Lower leg skin (tissue), 4 donors: ENCODE results near the gene AUH. TPM values are rescaled to one million over a fixed set of nuclear protein-coding genes. Genes with fewer than 3 reads are reported as not detected.

Experiments
- DNase-seq, 2 donors: peaks; one replicate each; pipeline ENCODE4 v3.0.0-alpha.2; 2019; ENCODE audit warnings: low spot score in 2 of 2
- H3K4me3 ChIP-seq: fragments of 200-600 bp; sonication (generic); 2 replicates; pipeline ENCODE4 v1.5.1; 2017; ENCODE audit warnings: mild to moderate bottlenecking, low read depth; ENCODE audit not compliant: poor library complexity, severe bottlenecking
- POLR2A ChIP-seq, 2 donors: fragments of 450-650 bp; IDR thresholded peaks; one replicate each; pipeline ENCODE4 v1.6.1; 2016 to 2017; ENCODE audit warnings: antibody characterized with exemption in 2 of 2, mild to moderate bottlenecking in 1 of 2, moderate library complexity in 1 of 2
- WGBS, 2 donors: methylation state at CpG; one replicate each; pipeline ENCODE4 v1.1.5; 2018; 5-methylcytosine and 5-hydroxymethylcytosine counted together
- intact Hi-C: fragments of 100-400 bp; cut with DNase I; formaldehyde crosslinking; loops from one replicate; pipeline ENCODE4 v1.15.0; 2023; ENCODE audit warnings: low total_unique reads
- total RNA-seq, 4 donors: library from RNA; depleted of rRNA; stranded (reverse); fragments of >200 nt; gene quantifications; one replicate each; pipeline ENCODE4 v1.1.0, GENCODE V29; 2016
- TF ChIP-seq, protein P1 (sequence below), 3 donors: fragments of 450-650 bp; IDR thresholded peaks; one replicate each; pipeline ENCODE4 v1.5.1; 2016; ENCODE audit warnings: antibody characterized with exemption in 3 of 3, mild to moderate bottlenecking in 3 of 3, moderate library complexity in 2 of 3

Gene AUH
- total RNA-seq, 4 donors from 2014 or later: 30.7 to 54.4 (median 32.4) TPM

GRCh38 chr9:91223000-91223399, 138.7 kb downstream of the AUH start:
- DNase-seq: no peak
- H3K4me3 ChIP-seq: no peak overlapping the region
- 93 to 96% methylated on average over 5 of the region's 5 CpGs for WGBS, 2 donors
- intact Hi-C loops: no loop called here
- TF ChIP-seq, protein P1, sequence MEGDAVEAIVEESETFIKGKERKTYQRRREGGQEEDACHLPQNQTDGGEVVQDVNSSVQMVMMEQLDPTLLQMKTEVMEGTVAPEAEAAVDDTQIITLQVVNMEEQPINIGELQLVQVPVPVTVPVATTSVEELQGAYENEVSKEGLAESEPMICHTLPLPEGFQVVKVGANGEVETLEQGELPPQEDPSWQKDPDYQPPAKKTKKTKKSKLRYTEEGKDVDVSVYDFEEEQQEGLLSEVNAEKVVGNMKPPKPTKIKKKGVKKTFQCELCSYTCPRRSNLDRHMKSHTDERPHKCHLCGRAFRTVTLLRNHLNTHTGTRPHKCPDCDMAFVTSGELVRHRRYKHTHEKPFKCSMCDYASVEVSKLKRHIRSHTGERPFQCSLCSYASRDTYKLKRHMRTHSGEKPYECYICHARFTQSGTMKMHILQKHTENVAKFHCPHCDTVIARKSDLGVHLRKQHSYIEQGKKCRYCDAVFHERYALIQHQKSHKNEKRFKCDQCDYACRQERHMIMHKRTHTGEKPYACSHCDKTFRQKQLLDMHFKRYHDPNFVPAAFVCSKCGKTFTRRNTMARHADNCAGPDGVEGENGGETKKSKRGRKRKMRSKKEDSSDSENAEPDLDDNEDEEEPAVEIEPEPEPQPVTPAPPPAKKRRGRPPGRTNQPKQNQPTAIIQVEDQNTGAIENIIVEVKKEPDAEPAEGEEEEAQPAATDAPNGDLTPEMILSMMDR (IDR thresholded peaks at IDR 0.05): no peak
- TF ChIP-seq POLR2A (IDR thresholded peaks at IDR 0.05): no peak

DNA sequence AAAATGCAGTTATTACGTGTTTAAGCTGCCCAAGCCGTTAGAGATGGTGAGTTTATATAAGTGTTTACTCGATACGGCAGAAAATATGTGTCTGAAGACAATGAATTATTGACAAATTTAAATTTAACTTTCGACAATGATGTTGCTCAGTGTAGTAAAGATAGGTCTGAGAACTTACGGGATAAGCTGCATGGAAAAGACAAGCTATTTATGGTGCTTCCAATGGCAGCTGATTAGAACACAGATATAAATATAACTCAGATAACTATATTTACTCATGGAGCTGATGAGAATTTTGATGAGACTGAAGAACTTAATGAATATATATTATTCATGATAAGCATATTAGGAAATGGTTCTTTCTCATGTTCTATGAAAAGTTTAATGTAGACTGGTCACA, 139.3 kb downstream of the AUH start:
- intact Hi-C loops: no loop called here
- 94 to 96% methylated on average over 6 of the region's 6 CpGs for WGBS, 2 donors
- H3K4me3 ChIP-seq: no peak overlapping the region
- TF ChIP-seq, protein P1 (IDR thresholded peaks at IDR 0.05): no peak
- no peak for TF ChIP-seq POLR2A (IDR thresholded peaks at IDR 0.05)
- DNase-seq: no peak

DNA sequence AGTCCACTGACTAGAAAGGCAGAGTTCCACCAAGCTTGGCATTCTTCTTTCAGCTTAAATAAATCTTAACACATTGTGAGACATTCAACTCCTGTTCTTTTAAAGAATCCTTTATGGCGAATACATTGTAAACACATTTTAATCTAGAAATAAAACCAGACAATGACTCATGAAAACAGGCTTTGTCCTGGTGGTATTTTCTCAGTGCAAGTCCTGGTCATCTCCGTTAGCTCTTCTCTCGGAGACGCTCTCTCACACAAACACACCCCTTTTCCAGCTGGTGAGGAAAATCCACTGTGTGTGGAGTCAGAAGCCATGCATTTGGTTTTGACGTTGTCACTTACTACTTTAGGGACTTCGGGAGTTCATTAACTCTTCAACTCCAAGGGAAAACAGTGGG, 140.4 kb downstream of the AUH start:
- WGBS, 2 donors: 90 to 93% methylated on average over 6 of the region's 6 CpGs
- no peak for DNase-seq
- no peak for TF ChIP-seq POLR2A (IDR thresholded peaks at IDR 0.05)
- TF ChIP-seq, protein P1 (IDR thresholded peaks at IDR 0.05): no peak
- H3K4me3 ChIP-seq: no peak overlapping the region
- intact Hi-C loops: no loop called here

DNA sequence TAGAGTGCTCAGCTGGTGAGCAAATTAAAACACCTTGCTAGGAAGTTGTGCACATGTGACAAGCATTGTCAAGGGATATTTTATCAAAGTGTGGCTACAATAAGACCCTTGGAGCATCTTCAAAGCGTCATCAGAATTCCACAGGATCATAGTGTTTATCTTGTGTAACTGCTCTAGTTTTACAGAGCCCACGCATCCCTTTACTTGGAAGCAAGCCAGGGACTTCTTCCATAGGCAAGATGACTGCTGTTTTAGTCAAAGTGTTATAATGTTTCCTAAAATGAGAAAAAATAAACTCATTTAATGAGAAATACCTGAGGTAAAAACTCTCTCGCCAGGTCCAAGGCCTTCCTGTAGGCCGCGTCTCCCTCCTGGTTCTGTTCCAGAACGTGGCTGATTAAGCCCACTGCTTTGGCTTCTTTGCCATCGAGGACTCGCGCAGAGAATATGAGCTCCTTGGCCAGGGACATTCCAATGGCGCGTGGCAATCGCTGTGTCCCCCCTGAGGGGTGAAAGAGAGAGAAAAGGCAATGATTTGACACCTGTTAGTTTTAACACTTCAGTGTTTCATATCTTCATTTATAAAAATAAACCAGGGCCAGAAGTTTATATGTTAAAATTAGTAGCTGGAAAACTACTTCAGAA, 141.1 kb downstream of the AUH start:
- H3K4me3 ChIP-seq: no peak overlapping the region
- DNase-seq: no peak
- intact Hi-C loops: no loop called here
- TF ChIP-seq POLR2A (IDR thresholded peaks at IDR 0.05): no peak
- TF ChIP-seq, protein P1 (IDR thresholded peaks at IDR 0.05): no peak
- WGBS, 2 donors: 89% methylated on average over 12 of the region's 12 CpGs

- intact Hi-C loops: no loop called here
- WGBS, 2 donors: 92 to 96% methylated on average over 4 of the region's 4 CpGs
- no peak for DNase-seq
- no peak overlapping the region for H3K4me3 ChIP-seq
- TF ChIP-seq, protein P1 (IDR thresholded peaks at IDR 0.05): no peak
- no peak for TF ChIP-seq POLR2A (IDR thresholded peaks at IDR 0.05)
Measured at GRCh38 chr9:91220021-91220420, 141.7 kb downstream of the AUH start.

- 68 to 72% methylated on average over 1 of the region's 1 CpG for WGBS, 2 donors
- intact Hi-C loops: no loop called here
- TF ChIP-seq, protein P1 (IDR thresholded peaks at IDR 0.05): no peak
- no peak for TF ChIP-seq POLR2A (IDR thresholded peaks at IDR 0.05)
- H3K4me3 ChIP-seq: no peak overlapping the region
- no peak for DNase-seq
Measured at GRCh38 chr9:91219557-91219956, 142.2 kb downstream of the AUH start.
